DLD1 (cell line): Measurements from ENCODE around the gene EVA1B.

Experiments
- in situ Hi-C: cut with HindIII; loops from 2 replicates; pipeline ENCODE4 v1.10.0; 2017; ENCODE audit warnings: low sequenced_read_pairs

The EVA1B gene

GRCh38 chr1:36284517-36284916 lies 38.9 kb downstream of the EVA1B start:
- in situ Hi-C loops: loop anchor here (10.0 to 25.0 kb wide), 2 partner anchors 60 to 147 kb away; partner anchors contain the start of genes COL8A2, THRAP3 and TRAPPC3

DNA sequence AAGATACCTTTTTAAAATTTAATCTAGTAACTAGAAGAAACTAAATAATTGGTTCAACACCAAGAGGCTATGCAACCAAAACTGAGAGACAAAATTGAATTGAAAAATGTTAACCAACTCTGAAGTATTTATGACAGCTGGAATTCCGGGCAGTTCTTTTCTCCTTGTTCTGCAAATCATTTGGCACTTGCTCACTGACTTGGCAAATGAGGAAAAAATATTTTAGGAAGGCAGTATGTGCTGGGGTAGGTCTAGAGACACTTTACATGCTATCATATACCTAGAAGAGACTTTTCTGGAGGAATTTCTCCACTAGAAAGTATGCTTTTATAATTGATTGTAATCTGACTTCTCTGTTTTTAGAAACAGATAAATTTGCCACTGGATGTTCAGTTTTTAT lies 39.4 kb downstream of the EVA1B start:
- in situ Hi-C loops: loop anchor here (10.0 to 25.0 kb wide), 2 partner anchors 59 to 147 kb away; partner anchors contain the start of genes COL8A2, THRAP3 and TRAPPC3

GRCh38 chr1:36279789-36280296 lies 43.6 kb downstream of the EVA1B start:
- in situ Hi-C loops: loop anchor here (10.0 to 25.0 kb wide), 2 partner anchors 55 to 143 kb away; partner anchors contain the start of genes COL8A2, THRAP3 and TRAPPC3

GRCh38 chr1:36279110-36279788 lies 44.2 kb downstream of the EVA1B start:
- in situ Hi-C loops: loop anchor here (25.0 kb wide), 1 partner anchor 142 kb away; the partner anchor contains the start of genes COL8A2 and TRAPPC3

GRCh38 chr1:36276688-36277087 lies 46.8 kb downstream of the EVA1B start:
- in situ Hi-C loops: loop anchor here (25.0 kb wide), 1 partner anchor 139 kb away; the partner anchor contains the start of genes COL8A2 and TRAPPC3

DNA sequence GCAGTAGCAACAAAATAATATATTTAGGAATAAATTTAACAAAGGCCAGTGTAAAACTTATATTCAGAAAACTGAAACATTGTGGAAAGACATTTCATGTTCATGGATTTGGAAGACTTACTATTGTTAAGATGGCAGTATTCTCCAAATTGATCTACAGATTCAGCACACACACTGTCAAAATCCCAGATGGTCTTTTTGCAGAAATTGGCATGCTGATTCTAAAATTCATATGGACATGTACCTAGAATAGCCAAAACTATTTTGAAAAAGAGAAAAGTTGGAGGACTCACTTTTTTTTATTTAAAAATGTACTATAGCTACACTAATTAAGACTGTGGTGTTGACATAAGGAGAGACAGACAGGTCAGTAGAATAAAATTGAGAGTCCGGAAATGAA lies 49.2 kb downstream of the EVA1B start:
- in situ Hi-C loops: no loop called here

DNA sequence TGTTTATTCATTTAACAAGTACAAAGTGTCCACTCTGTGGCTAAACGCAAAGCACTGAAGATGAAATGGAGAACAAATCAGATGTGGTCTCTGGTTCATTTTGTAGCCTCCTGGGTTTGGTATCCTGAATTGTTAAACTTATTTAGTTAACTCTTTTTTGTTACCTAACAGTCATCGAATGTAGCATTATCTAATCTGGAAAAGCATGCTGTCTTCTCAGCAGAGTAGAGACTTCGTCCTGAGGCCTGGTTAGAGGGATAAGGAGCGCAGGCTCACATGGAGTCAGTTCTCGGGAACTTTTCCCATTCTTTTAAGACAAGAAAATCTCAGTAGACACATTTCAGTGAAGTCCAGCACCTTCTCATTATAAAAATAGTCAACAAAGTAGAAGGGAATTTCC lies 50.4 kb downstream of the EVA1B start:
- in situ Hi-C loops: no loop called here
